OCI-LY7 (cell line): ENCODE results near the gene ERICH2.

Source experiments
- EZH2phosphoT487 ChIP-seq: fragments of 200-600 bp; sonication (generic); IDR thresholded peaks from 2 replicates; pipeline ENCODE4 v1.6.1; 2018; ENCODE audit warnings: low read depth, borderline replicate concordance, mild to moderate bottlenecking, mixed run types, antibody characterized with exemption, low read length, moderate library complexity, mixed read lengths
- TF ChIP-seq, protein P1 (sequence below): fragments of 200-600 bp; sonication (generic); conservative IDR thresholded peaks from 2 replicates; pipeline ENCODE4 v1.5.1; 2014; ENCODE audit warnings: mild to moderate bottlenecking, antibody characterized with exemption, low read length, moderate library complexity, mixed read lengths

DNA sequence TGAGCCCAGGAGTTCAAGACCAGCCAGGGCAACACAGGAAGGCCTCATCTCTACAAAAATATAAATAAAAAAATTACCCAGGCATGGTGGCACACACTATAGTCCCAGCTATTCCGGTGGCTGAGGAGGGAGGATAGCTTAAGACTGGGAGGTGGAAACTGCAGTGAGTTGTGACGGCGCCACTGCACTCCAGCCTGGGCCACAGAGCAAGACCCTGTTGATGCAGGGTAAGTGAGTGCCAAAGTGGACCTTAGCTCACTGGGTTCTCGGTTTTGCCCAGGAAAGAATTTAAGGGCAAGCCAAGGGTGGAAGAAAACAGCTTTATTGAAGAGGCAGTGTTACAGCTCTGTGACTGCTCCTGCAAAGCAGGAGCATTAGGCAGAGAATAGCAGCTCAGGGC is 6.9 kb upstream of the ERICH2 start:
- TF ChIP-seq, protein P1, sequence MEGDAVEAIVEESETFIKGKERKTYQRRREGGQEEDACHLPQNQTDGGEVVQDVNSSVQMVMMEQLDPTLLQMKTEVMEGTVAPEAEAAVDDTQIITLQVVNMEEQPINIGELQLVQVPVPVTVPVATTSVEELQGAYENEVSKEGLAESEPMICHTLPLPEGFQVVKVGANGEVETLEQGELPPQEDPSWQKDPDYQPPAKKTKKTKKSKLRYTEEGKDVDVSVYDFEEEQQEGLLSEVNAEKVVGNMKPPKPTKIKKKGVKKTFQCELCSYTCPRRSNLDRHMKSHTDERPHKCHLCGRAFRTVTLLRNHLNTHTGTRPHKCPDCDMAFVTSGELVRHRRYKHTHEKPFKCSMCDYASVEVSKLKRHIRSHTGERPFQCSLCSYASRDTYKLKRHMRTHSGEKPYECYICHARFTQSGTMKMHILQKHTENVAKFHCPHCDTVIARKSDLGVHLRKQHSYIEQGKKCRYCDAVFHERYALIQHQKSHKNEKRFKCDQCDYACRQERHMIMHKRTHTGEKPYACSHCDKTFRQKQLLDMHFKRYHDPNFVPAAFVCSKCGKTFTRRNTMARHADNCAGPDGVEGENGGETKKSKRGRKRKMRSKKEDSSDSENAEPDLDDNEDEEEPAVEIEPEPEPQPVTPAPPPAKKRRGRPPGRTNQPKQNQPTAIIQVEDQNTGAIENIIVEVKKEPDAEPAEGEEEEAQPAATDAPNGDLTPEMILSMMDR: no peak
- no peak for TF ChIP-seq EZH2phosphoT487
